HepG2 (cell line): ENCODE data around the gene ZNF429. TPM values are rescaled to one million over a fixed set of nuclear protein-coding genes. Genes with fewer than 3 reads are reported as not detected.

Experiments
- ATAC-seq: fragments of 200-7000 bp; cut with Tn5 transposase; 3 replicates; pipeline ENCODE4 v1.9.1; 2020; ENCODE audit warnings: mild to moderate bottlenecking, moderate library complexity
- BruUV-seq: library from RNA; stranded (reverse); fragments of 400-500 nt; replicated peaks from 2 replicates; lab custom pipeline; 2021; lab: Mats Ljungman, UMichigan
- CTCF ChIA-PET: fragments of 300-600 bp; formaldehyde crosslinking; extraction: SDS; loops from one replicate; lab custom pipeline; 2021; ENCODE audit warnings: low total read pairs, inconsistent platforms, low intra/inter-chr PET ratio; lab: Yijun Ruan, JAX
- POLR2A ChIA-PET: fragments of 350-600 bp; sonication (Branson Sonifier 250); formaldehyde crosslinking; loops from one replicate; lab custom pipeline; 2020; ENCODE audit warnings: antibody characterized with exemption, inconsistent platforms; lab: Yijun Ruan, JAX
- DNase-seq: peaks from one replicate; pipeline ENCODE4 v3.0.0-alpha.2; 2015; ENCODE audit warnings: low spot score
- FAIRE-seq: peaks from 3 replicates; lab custom pipeline; 2011; peaks lifted over from hg19 to GRCh38; lab: Jason Lieb, UNC
- H2AFZ ChIP-seq: one replicate; pipeline ENCODE4 v1.6.1; 2011; ENCODE audit warnings: low read length, inconsistent platforms
- H3K27ac ChIP-seq: fragments of 300-600 bp; 3 replicates; pipeline ENCODE4 v1.8.0; 2011; ENCODE audit warnings: mixed run types, mild to moderate bottlenecking, mixed read lengths, low read length, inconsistent platforms; ENCODE audit not compliant: insufficient read depth; ENCODE audit errors: extremely low read length
- H3K27me3 ChIP-seq, 2 experiments: fragments of 200-600 bp in 1 of 2; 2 replicates in 1 of 2; 3 replicates in 1 of 2; pipeline versions ENCODE4 v1.6.0 to v1.8.0; 2011; ENCODE audit warnings: low read length in 2 of 2, mild to moderate bottlenecking in 2 of 2, moderate library complexity in 2 of 2, inconsistent platforms in 1 of 2; ENCODE audit not compliant: insufficient read depth in 2 of 2, control insufficient read depth in 1 of 2
- H3K36me3 ChIP-seq, 2 experiments: fragments of 200-600 bp in 1 of 2; replicated peaks in 1 of 2; 2 replicates in 1 of 2; 3 replicates in 1 of 2; pipeline versions ENCODE4 v1.5.1 to v1.8.0; 2011; ENCODE audit warnings: low read length in 2 of 2, inconsistent platforms in 1 of 2; ENCODE audit not compliant: insufficient read depth in 2 of 2, control insufficient read depth in 1 of 2
- H3K4me1 ChIP-seq: 2 replicates; pipeline ENCODE4 v1.5.1; 2012; ENCODE audit warnings: low read length, inconsistent platforms; ENCODE audit not compliant: insufficient read depth
- H3K4me2 ChIP-seq: 2 replicates; pipeline ENCODE4 v1.6.0; 2011; ENCODE audit warnings: low read depth, low read length, inconsistent platforms
- H3K4me3 ChIP-seq, 3 experiments: fragments of 200-600 bp in 1 of 3; sonication (generic), shearing (Covaris generic) in 1 of 3; replicated peaks in 1 of 3; 2 replicates each; pipeline ENCODE4 v1.5.1; 2011 to 2016; ENCODE audit warnings: low read length in 3 of 3, inconsistent platforms in 2 of 3, low read depth in 2 of 3, mild to moderate bottlenecking in 2 of 3, control low read depth in 1 of 3, mixed read lengths in 1 of 3; ENCODE audit not compliant: insufficient read depth in 1 of 3
- H3K79me2 ChIP-seq: one replicate; pipeline ENCODE4 v1.6.1; 2011; ENCODE audit warnings: low read length, inconsistent platforms; ENCODE audit not compliant: insufficient read depth
- H3K9ac ChIP-seq: 2 replicates; pipeline ENCODE4 v1.6.0; 2011; ENCODE audit warnings: mild to moderate bottlenecking, low read depth, low read length, inconsistent platforms; ENCODE audit not compliant: insufficient read depth
- H3K9me3 ChIP-seq: 2 replicates; pipeline ENCODE4 v1.5.1; 2012; ENCODE audit warnings: mild to moderate bottlenecking, low read length
- H4K20me1 ChIP-seq: 2 replicates; pipeline ENCODE4 v1.6.0; 2011; ENCODE audit warnings: inconsistent platforms, mild to moderate bottlenecking, low read length, moderate library complexity; ENCODE audit not compliant: insufficient read depth
- ATF7 ChIP-seq, 2 experiments: fragments of 450-650 bp in 1 of 2; sonication (generic) in 1 of 2; formaldehyde crosslinking in 1 of 2; IDR thresholded peaks; 2 replicates each; pipeline versions ENCODE4 v1.4.0 to v1.6.1; 2016 to 2020; ENCODE audit warnings: antibody characterized with exemption in 1 of 2, mild to moderate bottlenecking in 1 of 2, missing genetic modification reagents in 1 of 2
- CREB1 ChIP-seq, 2 experiments: fragments of 450-650 bp in 1 of 2; IDR thresholded peaks; 2 replicates each; pipeline ENCODE4 v1.6.1; 2016 to 2017; ENCODE audit warnings: control low read depth in 1 of 2, mild to moderate bottlenecking in 1 of 2, missing compliant biosample characterization in 1 of 2, missing genetic modification characterization in 1 of 2
- FIP1L1 ChIP-seq: fragments of 200-400 bp; formaldehyde crosslinking; IDR thresholded peaks from 2 replicates; pipeline ENCODE4 v1.6.1; 2018; ENCODE audit warnings: low read depth, mild to moderate bottlenecking, low read length, moderate library complexity, borderline replicate concordance; ENCODE audit not compliant: insufficient read depth
- HHEX ChIP-seq: IDR thresholded peaks from 2 replicates; pipeline ENCODE4 v1.6.1; 2016; ENCODE audit warnings: control low read depth
- HNF1A ChIP-seq, 2 experiments: sonication (generic) in 1 of 2; formaldehyde crosslinking in 1 of 2; IDR thresholded peaks; 2 replicates each; pipeline versions ENCODE4 v1.4.0 to v1.6.1; 2016 to 2020; ENCODE audit warnings: borderline replicate concordance in 1 of 2, low read depth in 1 of 2, mild to moderate bottlenecking in 1 of 2, missing genetic modification reagents in 1 of 2
- RARG ChIP-seq: sonication (generic); formaldehyde crosslinking; IDR thresholded peaks from 2 replicates; pipeline ENCODE4 v1.4.0; 2020; ENCODE audit warnings: low read depth, mild to moderate bottlenecking, missing genetic modification reagents
- TAF1 ChIP-seq: sonication (generic); formaldehyde crosslinking; IDR thresholded peaks from 2 replicates; pipeline ENCODE4 v1.4.0; 2020; ENCODE audit warnings: missing genetic modification reagents
- TAF15 ChIP-seq: fragments of 200-400 bp; formaldehyde crosslinking; IDR thresholded peaks from one replicate; pipeline ENCODE4 v1.6.1; 2018; ENCODE audit warnings: mild to moderate bottlenecking, low read depth, low read length; ENCODE audit not compliant: poor library complexity, severe bottlenecking
- ZBTB14 ChIP-seq: sonication (generic); formaldehyde crosslinking; IDR thresholded peaks from 2 replicates; pipeline ENCODE4 v1.4.0; 2020; ENCODE audit warnings: missing genetic modification reagents
- ZNF333 ChIP-seq: sonication (generic); formaldehyde crosslinking; IDR thresholded peaks from 2 replicates; pipeline ENCODE4 v1.4.0; 2020; ENCODE audit warnings: mild to moderate bottlenecking, missing genetic modification reagents, borderline replicate concordance
- ZNF430 ChIP-seq: sonication (generic); formaldehyde crosslinking; IDR thresholded peaks from 2 replicates; pipeline ENCODE4 v1.9.0; 2021; ENCODE audit warnings: mild to moderate bottlenecking, missing genetic modification reagents
- ZNF776 ChIP-seq: sonication (generic); formaldehyde crosslinking; IDR thresholded peaks from 2 replicates; pipeline ENCODE4 v1.4.0; 2020; ENCODE audit warnings: mild to moderate bottlenecking, missing genetic modification reagents
- WGBS: methylation state at CpG from one replicate; pipeline ENCODE4 v1.1.6; 2017; ENCODE audit warnings: low lambda C conversion rate; 5-methylcytosine and 5-hydroxymethylcytosine counted together
- in situ Hi-C: cut with HindIII; loops from 2 replicates; pipeline ENCODE4 v1.10.0; 2017; ENCODE audit warnings: low pct_unique_long_range_greater_than_20kb; ENCODE audit not compliant: extremely low pct_ligation_motif_present
- intact Hi-C: fragments of 100-400 bp; cut with micrococcal nuclease; formaldehyde crosslinking; loops from one replicate; pipeline ENCODE4 v1.10.0; 2022; ENCODE audit not compliant: unreplicated experiment
- polyA plus RNA-seq, 8 experiments: library from polyadenylated mRNA; depleted of rRNA in 3 of 8; stranded (reverse) in 7 of 8; unstranded in 1 of 8; fragments of >200 nt; fragmentation: Illumina TruSeq in 4 of 8; extraction: Trizol in 4 of 8; gene quantifications; 2 replicates each; pipeline versions ENCODE4 v1.2.1 to v1.2.3, GENCODE V29; 2011 to 2016; ENCODE audit warnings: low read depth in 4 of 8, missing spikeins in 1 of 8, mixed read lengths in 1 of 8; ENCODE audit not compliant: insufficient read depth in 1 of 8
- total RNA-seq, 5 experiments: library from RNA; depleted of rRNA; stranded (reverse); fragments of >200 nt; fragmentation: Illumina TruSeq; extraction: Trizol; gene quantifications; 2 replicates each; pipeline ENCODE4 v1.2.3, GENCODE V29; 2016; ENCODE audit warnings: low read depth in 1 of 5

Gene ZNF429
- total and polyA plus RNA-seq, 2 of the 13 experiments (the other 11 are each of a cell fraction or from before 2014, with no cell fraction given): 3.3 to 3.4 TPM

GRCh38 chr19:21574607-21575006, 69.2 kb downstream of the ZNF429 start:
- ChIA-PET CTCF (no interaction called here), POLR2A (no interaction called here)
- WGBS: 2% methylated on average over 2 of the region's 2 CpGs
- no peaks in the 10 kb centered on the region for H3K36me3 ChIP-seq
- no peak for FAIRE-seq
- no peak for DNase-seq
- intact Hi-C loops: no loop called here
- in situ Hi-C loops: no loop called here
- H3K4me3 ChIP-seq: no peak overlapping the region
- H3K4me1 ChIP-seq: no peaks in the 10 kb centered on the region
- no peaks in the 10 kb centered on the region for H3K79me2 ChIP-seq
- no peak overlapping the region for H2AFZ ChIP-seq
- no peak overlapping the region for H3K9ac ChIP-seq
- H3K9me3 ChIP-seq: peaks cover 75% of the 10 kb centered on the region
- H4K20me1 ChIP-seq: no peaks in the 10 kb centered on the region
- no TSS peak for BruUV-seq
- H3K27me3 ChIP-seq: no peaks in the 10 kb centered on the region
- peak; percentile 93 for TF ChIP-seq ATF7 (IDR thresholded peaks at IDR 0.05)
- TF ChIP-seq ATF7 (CRISPR knock-in tag; IDR thresholded peaks at IDR 0.05): no peak
- no peak for TF ChIP-seq ZNF776
- TF ChIP-seq HHEX (CRISPR knock-in tag): no peak
- peak; percentile 96 for TF ChIP-seq CREB1 (IDR thresholded peaks at IDR 0.05)
- TF ChIP-seq CREB1 (CRISPR knock-in tag; IDR thresholded peaks at IDR 0.05): no peak
- no peak for TF ChIP-seq ZBTB14 (CRISPR knock-in tag)
- TF ChIP-seq, all 625 proteins: peak for 2
- no peak overlapping the region for H3K27ac ChIP-seq
- no peak for ATAC-seq
- H3K4me2 ChIP-seq: no peak overlapping the region

GRCh38 chr19:21576481-21576880, 71.1 kb downstream of the ZNF429 start:
- ATAC-seq (no peak), FAIRE-seq (no peak), DNase-seq (no peak)
- Histone ChIP-seq H3K4me1 (no peaks in the 10 kb centered on the region), H3K27me3 (no peaks in the 10 kb centered on the region), H3K4me2 (no peak overlapping the region), H3K9me3 (peaks cover 76% of the 10 kb centered on the region), H2AFZ (no peak overlapping the region), H3K79me2 (no peaks in the 10 kb centered on the region), H3K4me3 (no peak overlapping the region), H3K36me3 (no peaks in the 10 kb centered on the region), H3K9ac (no peak overlapping the region), H3K27ac (no peak overlapping the region), H4K20me1 (no peaks in the 10 kb centered on the region)
- CTCF ChIA-PET: no interaction called here
- no TSS peak for BruUV-seq
- in situ Hi-C loops: no loop called here
- POLR2A ChIA-PET: no interaction called here
- intact Hi-C loops: no loop called here
- TF ChIP-seq ZNF333 (no peak), RARG (CRISPR knock-in tag) (no peak), TAF15 (no peak), HNF1A (IDR thresholded peaks at IDR 0.05; ENCODE audit: low read depth) (no peak), HNF1A (CRISPR knock-in tag; IDR thresholded peaks at IDR 0.05; ENCODE audit: borderline replicate concordance) (no peak), FIP1L1 (no peak), TAF1 (no peak), ZNF430 (CRISPR knock-in tag) (no peak)
- WGBS: 77% methylated on average over 3 of the region's 3 CpGs
